Measurements from ENCODE around the gene TMEM79. TPM values are rescaled to one million over a fixed set of nuclear protein-coding genes. Genes with fewer than 3 reads are reported as not detected.

The TMEM79 gene
- polyA plus RNA-seq, 4 donors: 4.8 to 7.5 (median 6.3) TPM

DNA sequence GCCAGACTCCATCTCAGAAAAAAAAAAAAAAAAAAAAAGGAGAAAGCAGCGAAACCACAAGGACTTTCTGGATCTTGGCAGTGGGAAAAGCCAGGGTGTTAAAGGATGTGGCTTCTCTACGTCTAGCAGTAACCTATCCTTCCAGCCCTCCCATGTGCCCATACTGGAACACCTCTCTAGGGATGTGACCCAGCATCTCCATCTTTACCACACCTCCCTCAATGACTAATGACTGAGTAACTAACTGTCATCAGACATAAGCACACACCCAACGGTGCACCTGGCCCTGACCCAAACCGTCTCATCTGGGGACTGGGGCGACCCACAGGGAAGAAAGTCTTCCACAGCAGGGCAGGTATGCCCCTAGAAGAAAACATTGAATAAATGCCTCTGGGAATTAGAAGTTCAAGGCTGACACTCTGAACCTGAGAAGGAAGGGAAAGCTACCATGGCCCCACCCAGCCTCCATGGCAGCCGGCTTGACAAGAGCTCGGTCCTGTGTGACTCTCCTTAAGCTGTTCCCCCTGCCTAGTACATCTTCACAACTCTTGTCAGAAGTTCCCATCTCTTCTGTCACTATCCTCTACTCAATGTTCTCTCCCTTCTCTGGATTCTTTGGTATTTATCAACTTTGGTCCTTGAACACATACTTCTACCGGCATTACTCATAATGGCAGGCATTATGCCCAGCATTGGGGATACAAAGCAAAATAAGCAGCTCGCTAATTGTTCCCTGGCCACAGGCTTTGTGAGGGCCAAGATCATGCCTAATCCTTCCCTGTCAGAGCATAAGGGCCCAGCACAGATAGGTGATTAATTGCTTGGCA is 21.5 kb upstream of the TMEM79 start:
- no peak for DNase-seq (ENCODE audit: low read depth in 4 of 4, low spot score in 3 of 4)

- no peak for DNase-seq (ENCODE audit: low read depth in 4 of 4, low spot score in 3 of 4)
Measured at GRCh38 chr1:156263288-156263655, 20.9 kb upstream of the TMEM79 start.

DNA sequence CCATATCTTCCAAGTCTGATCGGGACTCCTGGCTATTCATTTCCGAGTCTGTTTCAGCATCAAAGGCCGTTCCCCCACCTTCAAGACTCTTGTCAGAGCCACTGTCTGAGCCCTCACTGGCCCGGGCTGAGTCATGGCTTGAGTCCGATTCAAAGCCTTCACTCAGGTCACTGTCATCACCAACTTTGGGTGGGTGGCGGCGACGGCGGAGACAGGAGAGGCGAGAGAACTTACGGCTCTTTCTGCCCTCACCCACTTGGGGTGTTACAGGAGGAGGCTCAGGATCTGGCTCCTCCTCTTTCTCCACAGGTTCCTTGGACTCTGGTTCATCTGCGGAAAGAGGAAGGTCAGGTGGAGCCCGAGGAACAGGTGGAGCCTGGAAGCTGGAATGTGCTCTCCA is 18.1 kb upstream of the TMEM79 start:
- no peak for DNase-seq (ENCODE audit: low read depth in 4 of 4, low spot score in 3 of 4)

GRCh38 chr1:156268336-156268735 is 15.8 kb upstream of the TMEM79 start:
- DNase-seq (ENCODE audit: low read depth in 4 of 4, low spot score in 3 of 4): no peak

DNA sequence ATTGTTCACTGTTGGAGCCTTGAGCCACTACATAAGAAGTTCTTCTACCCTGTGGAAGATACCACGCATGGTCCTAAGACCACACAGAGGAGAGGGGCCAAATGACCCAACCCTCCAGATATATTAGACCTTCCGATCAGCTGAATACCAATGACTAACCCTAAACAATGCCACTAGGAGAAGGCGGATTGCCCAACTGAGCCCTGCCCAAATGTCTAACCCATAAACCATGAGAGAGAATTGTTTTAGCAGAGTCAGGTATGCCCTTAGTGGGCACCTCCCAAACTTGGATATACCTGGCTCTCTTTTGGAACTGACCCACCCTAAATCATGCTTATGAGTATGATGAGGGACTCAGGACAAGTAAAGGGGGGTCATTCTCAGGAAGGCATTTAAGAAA is 13.8 kb upstream of the TMEM79 start:
- no peak for DNase-seq (ENCODE audit: low read depth in 4 of 4, low spot score in 3 of 4)

DNA sequence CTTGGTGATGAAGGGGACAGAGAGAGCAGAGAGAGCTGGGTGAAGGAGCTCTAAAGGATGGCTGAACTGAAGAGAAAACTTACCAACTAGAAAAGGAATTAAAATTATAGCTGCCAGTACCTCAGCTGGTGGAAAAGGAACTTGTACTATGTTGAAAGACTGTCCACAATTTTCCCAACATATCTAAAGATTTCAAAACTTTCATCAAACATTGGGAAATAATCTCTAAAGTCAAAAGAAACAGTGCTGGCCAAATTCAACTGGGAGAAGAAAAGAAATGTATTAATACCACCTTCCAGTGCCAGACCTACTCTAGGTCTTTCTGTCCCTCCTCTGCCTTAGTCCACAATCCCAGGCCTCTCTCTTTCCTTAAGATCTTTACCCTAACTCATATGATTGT is 7.6 kb upstream of the TMEM79 start:
- DNase-seq (ENCODE audit: low read depth in 4 of 4, low spot score in 3 of 4): no peak

DNA sequence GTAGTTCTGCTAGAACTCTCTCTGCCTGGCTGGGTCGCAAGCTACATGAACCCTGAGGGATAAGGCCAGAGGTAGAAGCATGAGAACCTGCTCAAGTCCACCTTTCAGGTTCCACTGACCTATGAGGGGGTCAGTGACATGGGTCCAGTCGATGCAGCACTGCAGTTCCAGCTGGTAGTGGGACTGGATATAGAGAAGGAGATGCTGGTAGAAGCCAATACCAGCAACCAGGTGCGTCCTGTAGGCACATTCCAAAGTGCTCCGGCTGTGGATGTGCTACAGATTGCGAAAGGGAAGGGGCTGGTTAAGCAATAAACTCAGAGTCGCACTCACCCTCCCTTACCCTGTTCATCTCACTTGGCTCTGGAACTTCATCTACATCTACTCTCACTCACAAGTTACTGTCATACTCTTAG is 7.2 kb upstream of the TMEM79 start:
- DNase-seq (ENCODE audit: low read depth in 4 of 4, low spot score in 3 of 4): no peak

DNA sequence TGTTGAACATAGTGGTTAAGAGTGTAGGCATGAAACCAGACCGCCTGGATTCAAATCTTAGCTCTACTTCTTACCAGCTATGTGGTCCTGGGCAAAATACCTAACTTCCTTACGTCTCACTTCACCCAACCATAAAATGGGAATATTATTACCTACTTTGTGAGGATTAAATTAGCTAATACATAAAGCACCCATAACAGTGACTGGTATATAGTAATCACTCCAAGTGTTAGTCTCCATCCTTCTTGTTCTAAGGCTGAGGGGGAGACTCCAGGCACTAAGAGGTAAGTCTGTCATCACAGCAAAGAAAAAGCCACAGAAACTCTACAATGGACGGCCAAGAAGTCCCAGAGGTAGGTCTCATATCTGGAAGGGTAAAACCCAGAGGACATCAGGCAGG is 4.3 kb upstream of the TMEM79 start:
- DNase-seq (ENCODE audit: low read depth in 4 of 4, low spot score in 3 of 4): no peak

DNA sequence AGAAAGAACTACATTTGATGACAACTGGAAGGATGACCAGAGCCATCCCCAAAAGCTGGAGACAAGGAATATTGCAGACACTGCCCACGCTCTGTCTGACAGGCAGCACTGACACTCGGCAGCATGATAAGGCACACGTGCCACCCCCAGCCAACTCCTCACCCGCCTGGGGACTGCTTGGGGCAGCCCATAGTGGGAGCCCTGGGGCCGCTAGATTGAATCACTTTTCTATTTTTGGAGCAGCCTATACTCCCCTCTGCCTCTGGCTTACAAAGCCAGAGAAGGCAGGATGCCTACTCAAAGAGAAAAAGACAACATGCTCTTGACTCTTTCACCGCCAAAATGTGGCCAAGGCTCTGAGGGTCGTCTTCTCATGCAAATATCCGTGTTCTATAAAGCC is 2.8 kb upstream of the TMEM79 start:
- no peak for DNase-seq (ENCODE audit: low read depth in 4 of 4, low spot score in 3 of 4)

GRCh38 chr1:156281693-156282478 is 2.2 kb upstream of the TMEM79 start:
- no peak for DNase-seq (ENCODE audit: low read depth in 4 of 4, low spot score in 3 of 4)

DNA sequence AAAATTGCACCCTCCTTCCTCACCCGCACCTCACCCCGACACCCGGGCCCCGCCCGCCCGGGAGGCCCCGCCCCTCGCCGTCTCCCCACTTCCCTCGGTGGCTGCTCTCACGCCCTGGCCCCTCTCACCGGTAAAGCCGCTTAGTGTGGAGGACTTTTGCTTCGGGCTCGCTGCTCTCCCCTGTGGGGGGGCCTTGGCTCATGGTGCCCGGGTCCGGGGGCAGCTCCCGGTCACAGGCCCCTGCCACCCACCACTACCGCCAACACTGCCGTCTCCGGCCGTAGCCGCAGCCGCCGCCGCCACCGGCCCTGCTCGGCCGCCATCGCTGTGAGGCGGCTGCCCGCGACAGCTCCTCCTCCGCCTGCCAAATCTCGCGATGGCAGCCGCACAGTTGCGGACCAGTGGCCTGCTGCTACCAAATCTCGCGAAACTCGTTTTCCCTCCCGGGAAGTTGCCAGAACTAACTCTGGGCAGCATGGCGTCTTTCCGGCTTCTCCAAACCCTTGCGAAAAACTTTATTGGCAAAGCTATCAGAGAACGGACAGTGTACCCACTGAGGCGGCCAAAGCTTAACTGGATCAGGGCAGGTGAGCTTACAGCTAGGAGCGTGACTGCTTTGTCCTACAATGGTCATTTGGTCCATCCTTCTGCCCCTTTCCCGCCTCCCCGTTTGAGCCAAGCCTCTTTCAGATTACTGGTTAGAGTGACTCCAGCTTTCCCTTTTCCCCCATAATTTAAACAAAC is 1.5 kb upstream of the TMEM79 start, which contains the start of gene SMG5:
TSS of gene SMG5 (minus strand) at position 347 of the 744 bp plus-strand sequence. CDS start at position 202, 145 bp downstream.
- peak; percentile 95 to 99 (median 98) for DNase-seq (ENCODE audit: low read depth in 4 of 4, low spot score in 3 of 4)

DNA sequence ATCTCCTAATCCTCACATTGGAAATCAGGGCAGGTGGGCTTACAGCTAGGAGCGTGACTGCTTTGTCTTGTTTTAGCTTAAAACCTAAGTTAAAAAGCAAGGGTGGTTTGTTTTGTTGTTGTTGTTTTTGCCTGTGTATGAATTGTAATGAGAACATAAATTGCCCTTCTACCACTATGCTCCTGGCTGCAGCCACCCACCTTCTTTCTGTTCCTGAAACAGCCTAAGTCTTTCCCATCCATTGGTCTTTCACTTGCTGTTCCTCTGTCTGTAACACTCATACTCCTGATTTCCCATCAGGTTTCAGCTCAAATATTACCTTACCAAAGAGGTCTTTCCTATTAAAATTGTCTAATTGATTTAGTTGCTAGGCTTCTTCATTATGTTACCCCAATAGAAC is 604 bp upstream of the TMEM79 start:
- DNase-seq (ENCODE audit: low read depth in 4 of 4, low spot score in 3 of 4): no peak

GRCh38 chr1:156284757-156285156 is 632 bp downstream of the TMEM79 start:
- DNase-seq (ENCODE audit: low read depth in 4 of 4, low spot score in 3 of 4): no peak

GRCh38 chr1:156285437-156285836 is 1.3 kb downstream of the TMEM79 start:
- DNase-seq (ENCODE audit: low read depth in 4 of 4, low spot score in 3 of 4): no peak

- DNase-seq (ENCODE audit: low read depth in 4 of 4, low spot score in 3 of 4): no peak
Measured at GRCh38 chr1:156286061-156286460, 1.9 kb downstream of the TMEM79 start.

DNA sequence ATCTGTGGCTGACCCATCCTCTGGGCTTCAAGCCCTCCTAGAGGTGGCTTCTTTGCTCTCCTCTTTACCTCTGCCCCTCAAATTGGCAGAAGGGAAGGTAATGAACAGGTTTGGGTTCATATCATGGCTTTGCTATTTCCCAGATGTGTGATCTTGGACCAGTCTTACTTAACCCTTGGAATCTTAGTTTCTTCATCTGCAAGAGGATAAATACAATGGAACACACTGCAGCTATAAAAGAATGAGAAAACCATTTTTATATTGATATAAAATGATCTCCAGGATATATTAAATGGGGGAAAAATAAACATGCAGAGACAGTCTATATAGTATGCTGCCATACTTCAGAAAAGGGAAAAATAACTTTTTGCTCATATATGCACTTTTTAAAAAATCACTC is 5.7 kb downstream of the TMEM79 start:
- no peak for DNase-seq (ENCODE audit: low read depth in 4 of 4, low spot score in 3 of 4)

DNA sequence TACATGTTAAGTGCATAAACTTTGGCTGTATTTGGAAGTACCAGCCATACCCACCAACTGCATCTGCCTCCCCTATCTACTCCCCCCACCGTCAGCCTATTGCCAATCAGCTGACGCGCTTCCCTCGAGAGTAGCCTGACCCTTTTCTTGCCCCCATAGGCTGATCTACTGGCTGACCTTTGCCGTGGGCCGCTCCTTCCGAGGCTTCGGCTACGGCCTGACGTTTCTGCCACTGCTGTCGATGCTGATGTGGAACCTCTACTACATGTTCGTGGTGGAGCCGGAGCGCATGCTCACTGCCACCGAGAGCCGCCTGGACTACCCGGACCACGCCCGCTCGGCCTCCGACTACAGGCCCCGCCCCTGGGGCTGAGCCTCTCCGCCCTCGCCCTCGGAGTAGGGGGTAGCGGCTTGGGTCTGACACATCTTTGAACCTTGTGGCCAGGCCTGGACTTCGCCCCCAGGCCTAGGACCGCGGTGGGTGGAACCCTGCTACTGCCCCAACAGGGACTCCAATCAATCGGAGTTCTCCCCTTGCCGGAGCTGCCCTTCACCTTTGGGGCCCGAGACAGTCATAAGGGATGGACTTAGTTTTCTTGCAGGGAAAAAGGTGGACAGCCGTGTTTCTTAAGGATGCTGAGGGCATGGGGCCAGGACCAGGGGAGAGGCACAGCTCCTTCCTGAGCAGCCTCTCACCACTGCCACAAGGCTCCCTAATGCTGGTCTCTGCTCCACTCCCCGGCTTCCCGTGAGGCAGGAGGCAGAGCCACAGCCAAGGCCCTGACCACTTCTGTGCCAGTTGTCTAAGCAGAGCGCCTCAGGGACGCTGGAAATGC is 7.3 kb downstream of the TMEM79 start:
- DNase-seq (ENCODE audit: low read depth in 4 of 4, low spot score in 3 of 4): peak; percentile 55 to 62 (median 58)

GRCh38 chr1:156293098-156293434 is 8.9 kb downstream of the TMEM79 start:
- no peak for DNase-seq (ENCODE audit: low read depth in 4 of 4, low spot score in 3 of 4)

DNA sequence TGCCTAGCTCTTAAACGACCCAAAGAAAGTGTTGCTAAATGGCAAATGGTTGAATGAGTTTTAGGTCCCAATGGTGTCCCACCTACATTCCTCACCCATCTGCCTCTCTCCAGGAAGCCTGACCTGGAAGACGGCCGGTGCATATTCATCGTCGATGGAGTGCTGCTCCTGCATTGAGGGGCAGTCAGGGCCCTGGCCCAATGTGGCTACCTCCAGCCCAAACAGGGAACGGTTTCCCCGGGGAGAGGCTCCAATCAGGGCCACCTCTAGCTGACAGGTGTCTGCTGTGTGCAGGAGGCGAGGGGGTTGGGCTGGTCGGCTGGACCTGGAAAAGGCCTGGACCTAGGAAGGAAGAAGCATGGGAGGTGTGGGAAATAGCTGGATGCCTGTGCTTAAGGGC is 9.8 kb downstream of the TMEM79 start:
- no peak for DNase-seq (ENCODE audit: low read depth in 4 of 4, low spot score in 3 of 4)

DNA sequence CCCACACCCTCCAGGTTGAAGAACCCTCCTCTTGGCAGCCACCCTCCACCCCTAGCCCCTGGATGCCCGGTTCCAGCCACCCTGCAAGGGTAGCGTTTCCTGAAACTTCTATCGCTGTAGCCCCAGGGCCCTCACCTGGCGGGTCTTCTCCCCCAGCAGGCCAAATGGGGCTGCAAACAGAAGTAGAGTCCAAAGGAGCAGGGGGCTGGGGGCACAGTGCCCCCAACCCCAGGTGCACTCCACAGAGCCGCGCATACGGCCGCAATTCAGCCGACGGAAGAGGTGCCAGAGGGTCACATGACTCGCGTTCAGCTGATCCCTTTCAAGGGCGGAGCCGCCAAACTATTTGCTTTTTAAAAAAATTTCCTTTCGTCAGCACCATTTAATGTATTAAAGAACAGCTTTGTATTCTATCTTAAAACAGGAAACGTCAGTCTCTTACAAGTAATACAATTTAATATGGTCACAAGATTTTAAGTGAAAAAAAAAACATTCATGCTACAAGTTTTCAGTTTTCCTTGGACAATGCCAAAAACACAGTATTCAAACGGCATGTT is 11.3 kb downstream of the TMEM79 start, which contains the start of gene GLMP:
TSS of gene GLMP (minus strand) at position 289 of the 557 bp plus-strand sequence. CDS start at position 255, 34 bp downstream.
- DNase-seq (ENCODE audit: low read depth in 4 of 4, low spot score in 3 of 4): peak in 1 of 4 donors; percentile 41

Measured in right renal pelvis (tissue), 4 donors.